GM23338 (cell line): ENCODE data around the gene TMEFF1.

ENCODE experiments used
- CTCF ChIP-seq, 2 experiments: fragments of 200-600 bp in 1 of 2; sonication (generic) in 1 of 2; conservative IDR thresholded peaks; 2 replicates each; pipeline versions ENCODE4 v1.5.1 to v1.6.1; 2016 to 2017; ENCODE audit warnings: antibody characterized with exemption in 2 of 2, low read depth in 2 of 2, mild to moderate bottlenecking in 2 of 2, moderate library complexity in 1 of 2
- JUNB ChIP-seq: IDR thresholded peaks from one replicate; pipeline ENCODE4 v1.6.1; 2016; ENCODE audit warnings: antibody characterized with exemption; ENCODE audit not compliant: unreplicated experiment

- TF ChIP-seq CTCF (conservative IDR thresholded peaks at IDR 0.05; ENCODE audit: low read depth in 2 of 2), result no peak
- no peak for TF ChIP-seq JUNB
Measured at GRCh38 chr9:100455470-100455869, 17.5 kb upstream of the TMEFF1 start.
